ENCODE data around the gene CXCL14. TPM values are rescaled to one million over a fixed set of nuclear protein-coding genes. Genes with fewer than 3 reads are reported as not detected.

The CXCL14 gene
- total RNA-seq, 1 donor from 2014 or later, result not detected

GRCh38 chr5:135604056-135604455, 25.3 kb upstream of the CXCL14 start:
- peaks cover 2% of the 10 kb centered on the region for H3K27me3 Mint-ChIP-seq (ENCODE audit: insufficient read depth)
- H3K9me3 Mint-ChIP-seq, result no peaks in the 10 kb centered on the region
- intact Hi-C loops (cut with micrococcal nuclease), result no loop called here
- H3K27ac Mint-ChIP-seq, result no peak overlapping the region
- no peaks in the 10 kb centered on the region for H3K4me1 Mint-ChIP-seq (ENCODE audit: low read depth)
- H3K4me3 Mint-ChIP-seq, result no peak overlapping the region
- no peaks in the 10 kb centered on the region for H3K36me3 Mint-ChIP-seq (ENCODE audit: low read depth)
- no peak for DNase-seq (ENCODE audit: low spot score)

- H3K9me3 Mint-ChIP-seq, result no peaks in the 10 kb centered on the region
- intact Hi-C loops (cut with micrococcal nuclease), result no loop called here
- no peaks in the 10 kb centered on the region for H3K4me1 Mint-ChIP-seq (ENCODE audit: low read depth)
- H3K36me3 Mint-ChIP-seq (ENCODE audit: low read depth), result no peaks in the 10 kb centered on the region
- no peak overlapping the region for H3K4me3 Mint-ChIP-seq
- no peak overlapping the region for H3K27ac Mint-ChIP-seq
- DNase-seq (ENCODE audit: low spot score), result no peak
- H3K27me3 Mint-ChIP-seq (ENCODE audit: insufficient read depth), result no peaks in the 10 kb centered on the region
Observed at GRCh38 chr5:135602882-135603721, 24.3 kb upstream of the CXCL14 start.

- H3K4me1 Mint-ChIP-seq (ENCODE audit: low read depth), result no peaks in the 10 kb centered on the region
- H3K36me3 Mint-ChIP-seq (ENCODE audit: low read depth), result no peaks in the 10 kb centered on the region
- DNase-seq (ENCODE audit: low spot score), result no peak
Observed at GRCh38 chr5:135601466-135601865, 22.7 kb upstream of the CXCL14 start.

GRCh38 chr5:135600971-135601381, 22.2 kb upstream of the CXCL14 start:
- H3K27ac Mint-ChIP-seq, result no peak overlapping the region
- H3K36me3 Mint-ChIP-seq (ENCODE audit: low read depth), result no peaks in the 10 kb centered on the region
- H3K4me1 Mint-ChIP-seq (ENCODE audit: low read depth), result no peaks in the 10 kb centered on the region
- no peak overlapping the region for H3K4me3 Mint-ChIP-seq
- H3K9me3 Mint-ChIP-seq, result no peaks in the 10 kb centered on the region
- intact Hi-C loops (cut with micrococcal nuclease), result no loop called here
- no peak for DNase-seq (ENCODE audit: low spot score)
- H3K27me3 Mint-ChIP-seq (ENCODE audit: insufficient read depth), result no peaks in the 10 kb centered on the region

More at GRCh38 chr5:135601466-135601865, 22.7 kb upstream of the CXCL14 start:
- no peak overlapping the region for H3K27ac Mint-ChIP-seq
- H3K4me3 Mint-ChIP-seq, result no peak overlapping the region
- intact Hi-C loops (cut with micrococcal nuclease), result no loop called here
- H3K27me3 Mint-ChIP-seq (ENCODE audit: insufficient read depth), result no peaks in the 10 kb centered on the region
- no peaks in the 10 kb centered on the region for H3K9me3 Mint-ChIP-seq

- H3K36me3 Mint-ChIP-seq (ENCODE audit: low read depth), result no peaks in the 10 kb centered on the region
- no peak overlapping the region for H3K4me3 Mint-ChIP-seq
- H3K4me1 Mint-ChIP-seq (ENCODE audit: low read depth), result no peaks in the 10 kb centered on the region
- intact Hi-C loops (cut with micrococcal nuclease), result no loop called here
- no peaks in the 10 kb centered on the region for H3K9me3 Mint-ChIP-seq
- no peak overlapping the region for H3K27ac Mint-ChIP-seq
- no peaks in the 10 kb centered on the region for H3K27me3 Mint-ChIP-seq (ENCODE audit: insufficient read depth)
- DNase-seq (ENCODE audit: low spot score), result no peak
Observed at GRCh38 chr5:135600152-135600570, 21.4 kb upstream of the CXCL14 start.

- Mint-ChIP-seq H3K9me3 (no peaks in the 10 kb centered on the region), H3K4me1 (ENCODE audit: low read depth) (no peaks in the 10 kb centered on the region), H3K36me3 (ENCODE audit: low read depth) (no peaks in the 10 kb centered on the region)
Observed at GRCh38 chr5:135599421-135600151, 20.8 kb upstream of the CXCL14 start.

GRCh38 chr5:135598691-135599395, 20.1 kb upstream of the CXCL14 start:
- no peaks in the 10 kb centered on the region for H3K9me3 Mint-ChIP-seq
- H3K27me3 Mint-ChIP-seq (ENCODE audit: insufficient read depth), result no peaks in the 10 kb centered on the region
- intact Hi-C loops (cut with micrococcal nuclease), result no loop called here
- DNase-seq (ENCODE audit: low spot score), result no peak
- H3K4me3 Mint-ChIP-seq, result no peak overlapping the region
- no peaks in the 10 kb centered on the region for H3K36me3 Mint-ChIP-seq (ENCODE audit: low read depth)
- no peak overlapping the region for H3K27ac Mint-ChIP-seq
- H3K4me1 Mint-ChIP-seq (ENCODE audit: low read depth), result no peaks in the 10 kb centered on the region

More at GRCh38 chr5:135599421-135600151, 20.8 kb upstream of the CXCL14 start:
- H3K4me3 Mint-ChIP-seq, result no peak overlapping the region
- no peaks in the 10 kb centered on the region for H3K27me3 Mint-ChIP-seq (ENCODE audit: insufficient read depth)
- H3K27ac Mint-ChIP-seq, result no peak overlapping the region
- no peak for DNase-seq (ENCODE audit: low spot score)
- intact Hi-C loops (cut with micrococcal nuclease), result no loop called here

GRCh38 chr5:135596788-135597187, 18.0 kb upstream of the CXCL14 start:
- no peaks in the 10 kb centered on the region for H3K4me1 Mint-ChIP-seq (ENCODE audit: low read depth)
- no peak overlapping the region for H3K4me3 Mint-ChIP-seq
- intact Hi-C loops (cut with micrococcal nuclease), result no loop called here
- H3K27me3 Mint-ChIP-seq (ENCODE audit: insufficient read depth), result no peaks in the 10 kb centered on the region
- no peaks in the 10 kb centered on the region for H3K9me3 Mint-ChIP-seq
- H3K27ac Mint-ChIP-seq, result no peak overlapping the region
- DNase-seq (ENCODE audit: low spot score), result no peak
- no peaks in the 10 kb centered on the region for H3K36me3 Mint-ChIP-seq (ENCODE audit: low read depth)

GRCh38 chr5:135596157-135596763, 17.5 kb upstream of the CXCL14 start:
- no peaks in the 10 kb centered on the region for H3K36me3 Mint-ChIP-seq (ENCODE audit: low read depth)
- no peaks in the 10 kb centered on the region for H3K9me3 Mint-ChIP-seq
- H3K4me3 Mint-ChIP-seq, result no peak overlapping the region
- H3K27me3 Mint-ChIP-seq (ENCODE audit: insufficient read depth), result peaks cover 2% of the 10 kb centered on the region
- DNase-seq (ENCODE audit: low spot score), result no peak
- no peak overlapping the region for H3K27ac Mint-ChIP-seq
- H3K4me1 Mint-ChIP-seq (ENCODE audit: low read depth), result no peaks in the 10 kb centered on the region
- intact Hi-C loops (cut with micrococcal nuclease), result no loop called here

GRCh38 chr5:135594416-135594960, 15.7 kb upstream of the CXCL14 start:
- H3K27me3 Mint-ChIP-seq (ENCODE audit: insufficient read depth), result peaks cover 3% of the 10 kb centered on the region

GRCh38 chr5:135593886-135594285, 15.1 kb upstream of the CXCL14 start:
- H3K27ac Mint-ChIP-seq, result no peak overlapping the region
- H3K4me1 Mint-ChIP-seq (ENCODE audit: low read depth), result no peaks in the 10 kb centered on the region
- H3K36me3 Mint-ChIP-seq (ENCODE audit: low read depth), result no peaks in the 10 kb centered on the region
- no peaks in the 10 kb centered on the region for H3K9me3 Mint-ChIP-seq
- no peak for DNase-seq (ENCODE audit: low spot score)
- H3K4me3 Mint-ChIP-seq, result no peak overlapping the region
- H3K27me3 Mint-ChIP-seq (ENCODE audit: insufficient read depth), result peaks cover 3% of the 10 kb centered on the region
- intact Hi-C loops (cut with micrococcal nuclease), result no loop called here

More at GRCh38 chr5:135594416-135594960, 15.7 kb upstream of the CXCL14 start:
- no peak for DNase-seq (ENCODE audit: low spot score)
- no peak overlapping the region for H3K4me3 Mint-ChIP-seq
- H3K9me3 Mint-ChIP-seq, result no peaks in the 10 kb centered on the region
- intact Hi-C loops (cut with micrococcal nuclease), result no loop called here
- H3K36me3 Mint-ChIP-seq (ENCODE audit: low read depth), result no peaks in the 10 kb centered on the region
- H3K27ac Mint-ChIP-seq, result no peak overlapping the region
- H3K4me1 Mint-ChIP-seq (ENCODE audit: low read depth), result no peaks in the 10 kb centered on the region

GRCh38 chr5:135593141-135593540, 14.3 kb upstream of the CXCL14 start:
- Mint-ChIP-seq H3K9me3 (no peaks in the 10 kb centered on the region), H3K4me1 (ENCODE audit: low read depth) (no peaks in the 10 kb centered on the region), H3K27me3 (ENCODE audit: insufficient read depth) (peaks cover 3% of the 10 kb centered on the region), H3K4me3 (no peak overlapping the region), H3K36me3 (ENCODE audit: low read depth) (no peaks in the 10 kb centered on the region), H3K27ac (no peak overlapping the region)
- DNase-seq (ENCODE audit: low spot score), result no peak
- intact Hi-C loops (cut with micrococcal nuclease), result no loop called here

Data from activated T-helper 1 cell treated with anti-CD3 and anti-CD28 coated beads, Interleukin-12 subunit alpha, Interleukin-12 subunit beta, Interleukin-2, Interleukin-4 antibody, amounts not matched to agents 30 ng/mL and 10 ng/mL and 1 ng/mL, durations not matched to agents 14 hours and 24 hours and 36 hours (primary cell).